ENCODE results near the gene TIFAB.

Gene TIFAB

DNA sequence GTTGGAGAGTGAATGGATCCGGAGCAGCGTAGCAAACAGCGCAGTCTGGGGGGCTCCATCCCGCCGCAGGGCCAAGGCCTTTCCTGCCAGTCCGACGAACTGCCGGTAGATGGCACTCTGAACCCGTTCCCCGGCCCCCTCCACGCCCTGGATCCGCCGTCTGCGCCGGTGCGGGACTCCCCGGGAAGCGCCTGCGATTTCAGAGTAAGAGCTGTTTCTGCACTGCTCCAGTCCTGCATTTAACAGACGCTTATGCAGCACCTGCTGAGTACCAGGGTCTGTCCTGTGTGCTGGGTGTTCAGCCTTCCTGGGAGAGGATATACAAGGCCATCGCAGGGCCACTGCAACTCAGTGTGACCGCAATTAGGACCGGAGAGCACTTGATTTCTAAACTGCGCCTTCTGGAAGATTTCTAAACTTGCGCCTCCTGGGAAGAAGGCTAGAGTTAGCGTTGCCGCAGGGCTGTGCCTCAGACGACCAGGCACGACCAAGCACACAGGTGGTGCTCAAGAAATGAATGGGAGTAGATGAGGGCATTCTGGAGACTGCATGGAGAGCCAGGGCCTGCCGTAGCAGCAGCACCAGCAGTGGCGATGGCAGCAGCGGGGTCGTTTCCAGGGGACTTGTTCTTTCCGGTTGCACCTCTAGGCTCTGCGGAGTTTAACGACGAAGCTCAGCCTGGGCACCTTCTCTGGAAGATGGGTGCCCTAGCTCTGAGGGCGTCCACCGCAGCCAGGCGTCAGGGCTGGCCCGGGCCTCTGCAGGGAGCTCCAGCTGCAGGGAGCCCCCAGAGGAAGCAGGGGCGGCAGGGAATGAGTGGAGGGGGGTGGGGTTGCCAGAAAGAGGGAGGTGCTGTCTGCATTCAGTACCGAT, 14.3 kb upstream of the TIFAB start (continued):
- TF ChIP-seq, protein P1, sequence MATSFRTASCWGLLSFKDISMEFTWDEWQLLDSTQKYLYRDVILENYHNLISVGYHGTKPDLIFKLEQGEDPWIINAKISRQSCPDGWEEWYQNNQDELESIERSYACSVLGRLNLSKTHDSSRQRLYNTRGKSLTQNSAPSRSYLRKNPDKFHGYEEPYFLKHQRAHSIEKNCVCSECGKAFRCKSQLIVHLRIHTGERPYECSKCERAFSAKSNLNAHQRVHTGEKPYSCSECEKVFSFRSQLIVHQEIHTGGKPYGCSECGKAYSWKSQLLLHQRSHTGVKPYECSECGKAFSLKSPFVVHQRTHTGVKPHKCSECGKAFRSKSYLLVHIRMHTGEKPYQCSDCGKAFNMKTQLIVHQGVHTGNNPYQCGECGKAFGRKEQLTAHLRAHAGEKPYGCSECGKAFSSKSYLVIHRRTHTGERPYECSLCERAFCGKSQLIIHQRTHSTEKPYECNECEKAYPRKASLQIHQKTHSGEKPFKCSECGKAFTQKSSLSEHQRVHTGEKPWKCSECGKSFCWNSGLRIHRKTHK (tag by site-specific recombination; IDR thresholded peaks at IDR 0.05) = no peak
- TF ChIP-seq MYNN (tag by site-specific recombination; IDR thresholded peaks at IDR 0.05; ENCODE audit: borderline replicate concordance) = peak; percentile 91
- no peak for TF ChIP-seq ZXDB (tag by site-specific recombination; IDR thresholded peaks at IDR 0.05)
- TF ChIP-seq ZNF701 (tag by site-specific recombination; IDR thresholded peaks at IDR 0.05) = no peak
- no peak for TF ChIP-seq KLF16 (tag by site-specific recombination; IDR thresholded peaks at IDR 0.05)
- TF ChIP-seq SCRT2 (tag by site-specific recombination; IDR thresholded peaks at IDR 0.05) = no peak
- no peak for TF ChIP-seq ZFP37 (tag by site-specific recombination; IDR thresholded peaks at IDR 0.05)
- TF ChIP-seq ZNF670 (tag by site-specific recombination; IDR thresholded peaks at IDR 0.05; ENCODE audit: low read depth) = no peak
- no peak for TF ChIP-seq ZNF221 (tag by site-specific recombination; IDR thresholded peaks at IDR 0.05; ENCODE audit: borderline replicate concordance)
- TF ChIP-seq, protein P2, sequence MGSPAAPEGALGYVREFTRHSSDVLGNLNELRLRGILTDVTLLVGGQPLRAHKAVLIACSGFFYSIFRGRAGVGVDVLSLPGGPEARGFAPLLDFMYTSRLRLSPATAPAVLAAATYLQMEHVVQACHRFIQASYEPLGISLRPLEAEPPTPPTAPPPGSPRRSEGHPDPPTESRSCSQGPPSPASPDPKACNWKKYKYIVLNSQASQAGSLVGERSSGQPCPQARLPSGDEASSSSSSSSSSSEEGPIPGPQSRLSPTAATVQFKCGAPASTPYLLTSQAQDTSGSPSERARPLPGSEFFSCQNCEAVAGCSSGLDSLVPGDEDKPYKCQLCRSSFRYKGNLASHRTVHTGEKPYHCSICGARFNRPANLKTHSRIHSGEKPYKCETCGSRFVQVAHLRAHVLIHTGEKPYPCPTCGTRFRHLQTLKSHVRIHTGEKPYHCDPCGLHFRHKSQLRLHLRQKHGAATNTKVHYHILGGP (tag by site-specific recombination; IDR thresholded peaks at IDR 0.05) = no peak
- TF ChIP-seq, protein P3, sequence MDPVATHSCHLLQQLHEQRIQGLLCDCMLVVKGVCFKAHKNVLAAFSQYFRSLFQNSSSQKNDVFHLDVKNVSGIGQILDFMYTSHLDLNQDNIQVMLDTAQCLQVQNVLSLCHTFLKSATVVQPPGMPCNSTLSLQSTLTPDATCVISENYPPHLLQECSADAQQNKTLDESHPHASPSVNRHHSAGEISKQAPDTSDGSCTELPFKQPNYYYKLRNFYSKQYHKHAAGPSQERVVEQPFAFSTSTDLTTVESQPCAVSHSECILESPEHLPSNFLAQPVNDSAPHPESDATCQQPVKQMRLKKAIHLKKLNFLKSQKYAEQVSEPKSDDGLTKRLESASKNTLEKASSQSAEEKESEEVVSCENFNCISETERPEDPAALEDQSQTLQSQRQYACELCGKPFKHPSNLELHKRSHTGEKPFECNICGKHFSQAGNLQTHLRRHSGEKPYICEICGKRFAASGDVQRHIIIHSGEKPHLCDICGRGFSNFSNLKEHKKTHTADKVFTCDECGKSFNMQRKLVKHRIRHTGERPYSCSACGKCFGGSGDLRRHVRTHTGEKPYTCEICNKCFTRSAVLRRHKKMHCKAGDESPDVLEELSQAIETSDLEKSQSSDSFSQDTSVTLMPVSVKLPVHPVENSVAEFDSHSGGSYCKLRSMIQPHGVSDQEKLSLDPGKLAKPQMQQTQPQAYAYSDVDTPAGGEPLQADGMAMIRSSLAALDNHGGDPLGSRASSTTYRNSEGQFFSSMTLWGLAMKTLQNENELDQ (tag by site-specific recombination; IDR thresholded peaks at IDR 0.05; ENCODE audit: low read depth) = no peak
- TF ChIP-seq, protein P4, sequence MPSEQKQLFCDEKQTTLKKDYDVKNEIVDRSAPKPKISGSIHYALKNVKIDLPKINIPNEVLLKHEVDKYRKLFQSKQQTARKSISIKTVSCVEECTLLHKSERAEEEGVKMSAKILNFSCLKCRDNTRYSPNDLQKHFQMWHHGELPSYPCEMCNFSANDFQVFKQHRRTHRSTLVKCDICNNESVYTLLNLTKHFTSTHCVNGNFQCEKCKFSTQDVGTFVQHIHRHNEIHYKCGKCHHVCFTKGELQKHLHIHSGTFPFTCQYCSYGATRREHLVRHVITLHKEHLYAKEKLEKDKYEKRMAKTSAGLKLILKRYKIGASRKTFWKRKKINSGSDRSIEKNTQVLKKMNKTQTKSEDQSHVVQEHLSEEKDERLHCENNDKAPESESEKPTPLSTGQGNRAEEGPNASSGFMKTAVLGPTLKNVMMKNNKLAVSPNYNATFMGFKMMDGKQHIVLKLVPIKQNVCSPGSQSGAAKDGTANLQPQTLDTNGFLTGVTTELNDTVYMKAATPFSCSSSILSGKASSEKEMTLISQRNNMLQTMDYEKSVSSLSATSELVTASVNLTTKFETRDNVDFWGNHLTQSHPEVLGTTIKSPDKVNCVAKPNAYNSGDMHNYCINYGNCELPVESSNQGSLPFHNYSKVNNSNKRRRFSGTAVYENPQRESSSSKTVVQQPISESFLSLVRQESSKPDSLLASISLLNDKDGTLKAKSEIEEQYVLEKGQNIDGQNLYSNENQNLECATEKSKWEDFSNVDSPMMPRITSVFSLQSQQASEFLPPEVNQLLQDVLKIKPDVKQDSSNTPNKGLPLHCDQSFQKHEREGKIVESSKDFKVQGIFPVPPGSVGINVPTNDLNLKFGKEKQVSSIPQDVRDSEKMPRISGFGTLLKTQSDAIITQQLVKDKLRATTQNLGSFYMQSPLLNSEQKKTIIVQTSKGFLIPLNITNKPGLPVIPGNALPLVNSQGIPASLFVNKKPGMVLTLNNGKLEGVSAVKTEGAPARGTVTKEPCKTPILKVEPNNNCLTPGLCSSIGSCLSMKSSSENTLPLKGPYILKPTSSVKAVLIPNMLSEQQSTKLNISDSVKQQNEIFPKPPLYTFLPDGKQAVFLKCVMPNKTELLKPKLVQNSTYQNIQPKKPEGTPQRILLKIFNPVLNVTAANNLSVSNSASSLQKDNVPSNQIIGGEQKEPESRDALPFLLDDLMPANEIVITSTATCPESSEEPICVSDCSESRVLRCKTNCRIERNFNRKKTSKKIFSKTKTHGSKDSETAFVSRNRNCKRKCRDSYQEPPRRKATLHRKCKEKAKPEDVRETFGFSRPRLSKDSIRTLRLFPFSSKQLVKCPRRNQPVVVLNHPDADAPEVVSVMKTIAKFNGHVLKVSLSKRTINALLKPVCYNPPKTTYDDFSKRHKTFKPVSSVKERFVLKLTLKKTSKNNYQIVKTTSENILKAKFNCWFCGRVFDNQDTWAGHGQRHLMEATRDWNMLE (tag by site-specific recombination; conservative IDR thresholded peaks at IDR 0.05; ENCODE audit: low read depth) = no peak
- TF ChIP-seq, protein P5, sequence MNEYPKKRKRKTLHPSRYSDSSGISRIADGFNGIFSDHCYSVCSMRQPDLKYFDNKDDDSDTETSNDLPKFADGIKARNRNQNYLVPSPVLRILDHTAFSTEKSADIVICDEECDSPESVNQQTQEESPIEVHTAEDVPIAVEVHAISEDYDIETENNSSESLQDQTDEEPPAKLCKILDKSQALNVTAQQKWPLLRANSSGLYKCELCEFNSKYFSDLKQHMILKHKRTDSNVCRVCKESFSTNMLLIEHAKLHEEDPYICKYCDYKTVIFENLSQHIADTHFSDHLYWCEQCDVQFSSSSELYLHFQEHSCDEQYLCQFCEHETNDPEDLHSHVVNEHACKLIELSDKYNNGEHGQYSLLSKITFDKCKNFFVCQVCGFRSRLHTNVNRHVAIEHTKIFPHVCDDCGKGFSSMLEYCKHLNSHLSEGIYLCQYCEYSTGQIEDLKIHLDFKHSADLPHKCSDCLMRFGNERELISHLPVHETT (tag by site-specific recombination; IDR thresholded peaks at IDR 0.05) = no peak
- TF ChIP-seq, protein P6, sequence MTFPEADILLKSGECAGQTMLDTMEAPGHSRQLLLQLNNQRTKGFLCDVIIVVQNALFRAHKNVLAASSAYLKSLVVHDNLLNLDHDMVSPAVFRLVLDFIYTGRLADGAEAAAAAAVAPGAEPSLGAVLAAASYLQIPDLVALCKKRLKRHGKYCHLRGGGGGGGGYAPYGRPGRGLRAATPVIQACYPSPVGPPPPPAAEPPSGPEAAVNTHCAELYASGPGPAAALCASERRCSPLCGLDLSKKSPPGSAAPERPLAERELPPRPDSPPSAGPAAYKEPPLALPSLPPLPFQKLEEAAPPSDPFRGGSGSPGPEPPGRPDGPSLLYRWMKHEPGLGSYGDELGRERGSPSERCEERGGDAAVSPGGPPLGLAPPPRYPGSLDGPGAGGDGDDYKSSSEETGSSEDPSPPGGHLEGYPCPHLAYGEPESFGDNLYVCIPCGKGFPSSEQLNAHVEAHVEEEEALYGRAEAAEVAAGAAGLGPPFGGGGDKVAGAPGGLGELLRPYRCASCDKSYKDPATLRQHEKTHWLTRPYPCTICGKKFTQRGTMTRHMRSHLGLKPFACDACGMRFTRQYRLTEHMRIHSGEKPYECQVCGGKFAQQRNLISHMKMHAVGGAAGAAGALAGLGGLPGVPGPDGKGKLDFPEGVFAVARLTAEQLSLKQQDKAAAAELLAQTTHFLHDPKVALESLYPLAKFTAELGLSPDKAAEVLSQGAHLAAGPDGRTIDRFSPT (tag by site-specific recombination; IDR thresholded peaks at IDR 0.05) = no peak
- TF ChIP-seq, protein P7, sequence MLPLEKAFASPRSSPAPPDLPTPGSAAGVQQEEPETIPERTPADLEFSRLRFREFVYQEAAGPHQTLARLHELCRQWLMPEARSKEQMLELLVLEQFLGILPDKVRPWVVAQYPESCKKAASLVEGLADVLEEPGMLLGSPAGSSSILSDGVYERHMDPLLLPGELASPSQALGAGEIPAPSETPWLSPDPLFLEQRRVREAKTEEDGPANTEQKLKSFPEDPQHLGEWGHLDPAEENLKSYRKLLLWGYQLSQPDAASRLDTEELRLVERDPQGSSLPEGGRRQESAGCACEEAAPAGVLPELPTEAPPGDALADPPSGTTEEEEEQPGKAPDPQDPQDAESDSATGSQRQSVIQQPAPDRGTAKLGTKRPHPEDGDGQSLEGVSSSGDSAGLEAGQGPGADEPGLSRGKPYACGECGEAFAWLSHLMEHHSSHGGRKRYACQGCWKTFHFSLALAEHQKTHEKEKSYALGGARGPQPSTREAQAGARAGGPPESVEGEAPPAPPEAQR (tag by site-specific recombination; IDR thresholded peaks at IDR 0.05) = no peak
- no peak for TF ChIP-seq ZBTB7A (tag by site-specific recombination; IDR thresholded peaks at IDR 0.05; ENCODE audit: low read depth)
- no peak for TF ChIP-seq ZBTB48 (tag by site-specific recombination; IDR thresholded peaks at IDR 0.05)
- no peak for TF ChIP-seq ZNF292 (tag by site-specific recombination; IDR thresholded peaks at IDR 0.05; ENCODE audit: borderline replicate concordance, low read depth)
- TF ChIP-seq ZNF169 (tag by site-specific recombination; IDR thresholded peaks at IDR 0.05) = no peak
- TF ChIP-seq ZNF747 (tag by site-specific recombination; IDR thresholded peaks at IDR 0.05) = no peak
